ENCODE measurements around the gene EDIL3. TPM values are rescaled to one million over a fixed set of nuclear protein-coding genes. Genes with fewer than 3 reads are reported as not detected.

EDIL3 gene
- total RNA-seq, 1 experiment from 2014 or later: 17.6 TPM

- no peak overlapping the region for H3K4me3 ChIP-seq (ENCODE audit: low read depth in 2 of 2, low read length in 2 of 2)
- POLR2A ChIA-PET: no interaction called here
- H3K9me3 ChIP-seq (ENCODE audit: control insufficient read depth, insufficient read depth, low read depth, low read length): no peaks in the 10 kb centered on the region
- H3K36me3 ChIP-seq (ENCODE audit: control insufficient read depth, insufficient read depth, low read length): no peaks in the 10 kb centered on the region
- CTCF ChIA-PET: no interaction called here
- intact Hi-C loops (cut with micrococcal nuclease; ENCODE audit: unreplicated experiment) (no loop called here), in situ Hi-C loops (cut with HindIII; ENCODE audit: low pct_unique_long_range_greater_than_20kb, low sequenced_read_pairs) (no loop called here)
- no TSS peak for BruUV-seq (replicated peaks)
- no peak for TF ChIP-seq CTCF (IDR thresholded peaks at IDR 0.05)
- no peak for TF ChIP-seq TCF7L2 (IDR thresholded peaks at IDR 0.05; ENCODE audit: low read depth, low read length)
- no peak for TF ChIP-seq SIN3A (IDR thresholded peaks at IDR 0.05; ENCODE audit: borderline replicate concordance, insufficient read depth, low read depth, low read length)
- TF ChIP-seq POLR2AphosphoS5 (IDR thresholded peaks at IDR 0.05; ENCODE audit: low read depth, low read length): no peak
- TF ChIP-seq, protein P1, sequence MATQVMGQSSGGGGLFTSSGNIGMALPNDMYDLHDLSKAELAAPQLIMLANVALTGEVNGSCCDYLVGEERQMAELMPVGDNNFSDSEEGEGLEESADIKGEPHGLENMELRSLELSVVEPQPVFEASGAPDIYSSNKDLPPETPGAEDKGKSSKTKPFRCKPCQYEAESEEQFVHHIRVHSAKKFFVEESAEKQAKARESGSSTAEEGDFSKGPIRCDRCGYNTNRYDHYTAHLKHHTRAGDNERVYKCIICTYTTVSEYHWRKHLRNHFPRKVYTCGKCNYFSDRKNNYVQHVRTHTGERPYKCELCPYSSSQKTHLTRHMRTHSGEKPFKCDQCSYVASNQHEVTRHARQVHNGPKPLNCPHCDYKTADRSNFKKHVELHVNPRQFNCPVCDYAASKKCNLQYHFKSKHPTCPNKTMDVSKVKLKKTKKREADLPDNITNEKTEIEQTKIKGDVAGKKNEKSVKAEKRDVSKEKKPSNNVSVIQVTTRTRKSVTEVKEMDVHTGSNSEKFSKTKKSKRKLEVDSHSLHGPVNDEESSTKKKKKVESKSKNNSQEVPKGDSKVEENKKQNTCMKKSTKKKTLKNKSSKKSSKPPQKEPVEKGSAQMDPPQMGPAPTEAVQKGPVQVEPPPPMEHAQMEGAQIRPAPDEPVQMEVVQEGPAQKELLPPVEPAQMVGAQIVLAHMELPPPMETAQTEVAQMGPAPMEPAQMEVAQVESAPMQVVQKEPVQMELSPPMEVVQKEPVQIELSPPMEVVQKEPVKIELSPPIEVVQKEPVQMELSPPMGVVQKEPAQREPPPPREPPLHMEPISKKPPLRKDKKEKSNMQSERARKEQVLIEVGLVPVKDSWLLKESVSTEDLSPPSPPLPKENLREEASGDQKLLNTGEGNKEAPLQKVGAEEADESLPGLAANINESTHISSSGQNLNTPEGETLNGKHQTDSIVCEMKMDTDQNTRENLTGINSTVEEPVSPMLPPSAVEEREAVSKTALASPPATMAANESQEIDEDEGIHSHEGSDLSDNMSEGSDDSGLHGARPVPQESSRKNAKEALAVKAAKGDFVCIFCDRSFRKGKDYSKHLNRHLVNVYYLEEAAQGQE (IDR thresholded peaks at IDR 0.05; ENCODE audit: insufficient read depth in 1 of 2, low read depth in 2 of 2, low read length in 1 of 2): no peak
- H3K27me3 ChIP-seq (ENCODE audit: control insufficient read depth, insufficient read depth, low read length): no peaks in the 10 kb centered on the region
- DNase-seq (ENCODE audit: low read depth, low spot score): no peak
- ATAC-seq: no peak
- H3K4me1 ChIP-seq (ENCODE audit: control insufficient read depth, insufficient read depth, low read length): no peaks in the 10 kb centered on the region
- H3K27ac ChIP-seq (ENCODE audit: low read length): no peak overlapping the region
These were observed 14.5 kb downstream of the EDIL3 start for GRCh38 chr5:84370176-84370575.

DNA sequence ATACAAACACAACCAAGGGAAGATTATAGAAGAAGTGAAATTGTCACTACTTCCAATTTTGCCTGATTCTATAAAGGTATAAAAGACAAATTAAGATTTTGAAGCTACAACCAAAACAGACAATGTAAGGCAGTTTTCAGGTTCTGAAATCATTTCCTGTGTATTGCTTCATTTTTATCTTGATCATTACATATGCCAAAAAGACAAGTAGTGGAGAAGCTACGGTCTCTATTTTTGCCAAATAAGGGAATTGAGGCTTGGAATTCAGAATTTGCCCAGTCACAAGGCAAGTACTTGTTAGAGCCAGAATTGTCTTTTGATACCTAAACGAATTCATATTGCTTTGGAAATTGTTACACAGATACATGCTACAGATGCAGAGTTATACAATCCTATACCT, 20.6 kb downstream of the EDIL3 start:
- Histone ChIP-seq H3K4me1 (ENCODE audit: control insufficient read depth, insufficient read depth, low read length) (no peaks in the 10 kb centered on the region), H3K27ac (ENCODE audit: low read length) (no peak overlapping the region), H3K27me3 (ENCODE audit: control insufficient read depth, insufficient read depth, low read length) (no peaks in the 10 kb centered on the region), H3K36me3 (ENCODE audit: control insufficient read depth, insufficient read depth, low read length) (no peaks in the 10 kb centered on the region), H3K9me3 (ENCODE audit: control insufficient read depth, insufficient read depth, low read depth, low read length) (no peaks in the 10 kb centered on the region), H3K4me3 (ENCODE audit: low read depth in 2 of 2, low read length in 2 of 2) (no peak overlapping the region)
- in situ Hi-C loops (cut with HindIII; ENCODE audit: low pct_unique_long_range_greater_than_20kb, low sequenced_read_pairs): no loop called here
- ChIA-PET POLR2A (no interaction called here), CTCF (no interaction called here)
- intact Hi-C loops (cut with micrococcal nuclease; ENCODE audit: unreplicated experiment): no loop called here
- no peak for DNase-seq (ENCODE audit: low read depth, low spot score)
- ATAC-seq: no peak
- no TSS peak for BruUV-seq (replicated peaks)
- TF ChIP-seq, protein P1 (IDR thresholded peaks at IDR 0.05; ENCODE audit: insufficient read depth in 1 of 2, low read depth in 2 of 2, low read length in 1 of 2): no peak
- no peak for TF ChIP-seq POLR2AphosphoS5 (IDR thresholded peaks at IDR 0.05; ENCODE audit: low read depth, low read length)
- TF ChIP-seq CTCF (IDR thresholded peaks at IDR 0.05): no peak
- no peak for TF ChIP-seq SIN3A (IDR thresholded peaks at IDR 0.05; ENCODE audit: borderline replicate concordance, insufficient read depth, low read depth, low read length)
- no peak for TF ChIP-seq TCF7L2 (IDR thresholded peaks at IDR 0.05; ENCODE audit: low read depth, low read length)
